Colonic mucosa (tissue), 4 donors: ENCODE data around the gene HERC3. TPM values are rescaled to one million over a fixed set of nuclear protein-coding genes. Genes with fewer than 3 reads are reported as not detected.

Source experiments
- DNase-seq: peaks from one replicate; pipeline ENCODE4 v3.0.0-alpha.2; 2020
- H3K27ac ChIP-seq: fragments of 200-600 bp; one replicate; pipeline ENCODE4 v1.8.0; 2021
- H3K27me3 ChIP-seq: fragments of 200-600 bp; one replicate; pipeline ENCODE4 v1.8.0; 2021
- H3K36me3 ChIP-seq: fragments of 200-600 bp; one replicate; pipeline ENCODE4 v1.8.0; 2021
- H3K4me1 ChIP-seq: fragments of 200-600 bp; one replicate; pipeline ENCODE4 v1.8.0; 2021; ENCODE audit warnings: mild to moderate bottlenecking
- H3K4me3 ChIP-seq: fragments of 200-600 bp; one replicate; pipeline ENCODE4 v1.8.0; 2021
- H3K9ac ChIP-seq, 2 donors: one replicate each; pipeline ENCODE4 v1.7.0; 2013; ENCODE audit warnings: control low read depth in 2 of 2, low read depth in 2 of 2, low read length in 2 of 2
- H3K9me3 ChIP-seq: fragments of 200-600 bp; one replicate; pipeline ENCODE4 v1.8.0; 2021
- CTCF ChIP-seq: fragments of 200-600 bp; IDR thresholded peaks from one replicate; pipeline ENCODE4 v1.8.0; 2022; ENCODE audit warnings: antibody characterized with exemption, mild to moderate bottlenecking
- intact Hi-C: fragments of 100-400 bp; cut with DNase I; formaldehyde crosslinking; loops from one replicate; pipeline ENCODE4 v1.14.1; 2022
- total RNA-seq, 2 donors: library from RNA; stranded (reverse); fragmentation: NEBNext Ultra II Directional in 1 of 2; extraction: Animal tissue kit (Norgen Biotek cat#: 25700) in 1 of 2; gene quantifications; one replicate each; pipeline ENCODE4 v1.2.1, GENCODE V29; 2021
- donor health status: healthy.
- donor health status: DM: no; HTN: no; CAD: no.
- donor health status: DM: no; HTN: no; CAD: no.

The HERC3 gene
- total RNA-seq, 2 donors from 2014 or later: 23.0 to 51.4 TPM

- no peaks in the 10 kb centered on the region for H3K9me3 ChIP-seq
- no peak overlapping the region for H3K4me3 ChIP-seq
- H3K4me1 ChIP-seq: no peaks in the 10 kb centered on the region
- H3K27me3 ChIP-seq: no peaks in the 10 kb centered on the region
- no peak overlapping the region for H3K27ac ChIP-seq
- intact Hi-C loops: no loop called here
- no peak for DNase-seq
- H3K36me3 ChIP-seq: no peaks in the 10 kb centered on the region
- no peak for TF ChIP-seq CTCF
- no peak overlapping the region for H3K9ac ChIP-seq
Observed at GRCh38 chr4:88585917-88586316, 6.4 kb upstream of the HERC3 start.

GRCh38 chr4:88587306-88587705 lies 5.0 kb upstream of the HERC3 start:
- H3K4me1 ChIP-seq: peaks cover 5% of the 10 kb centered on the region
- no peaks in the 10 kb centered on the region for H3K9me3 ChIP-seq
- intact Hi-C loops: no loop called here
- TF ChIP-seq CTCF: no peak
- H3K4me3 ChIP-seq: no peak overlapping the region
- no peaks in the 10 kb centered on the region for H3K36me3 ChIP-seq
- H3K27ac ChIP-seq: no peak overlapping the region
- no peak overlapping the region for H3K9ac ChIP-seq
- no peaks in the 10 kb centered on the region for H3K27me3 ChIP-seq
- DNase-seq: no peak

GRCh38 chr4:88592600-88593448 lies 544 bp downstream of the HERC3 start:
- Histone ChIP-seq H3K9me3 (no peaks in the 10 kb centered on the region), H3K9ac (peak overlapping the region; percentile 80 to 86), H3K27me3 (no peaks in the 10 kb centered on the region), H3K4me1 (peaks cover 8% of the 10 kb centered on the region), H3K27ac (peak overlapping the region; percentile 96), H3K36me3 (no peaks in the 10 kb centered on the region), H3K4me3 (peak overlapping the region; percentile 92)
- TF ChIP-seq CTCF: no peak
- peak; percentile 89 for DNase-seq
- intact Hi-C loops: loop anchor here (2.0 kb wide), 1 partner anchor 62 kb away; no protein-coding TSS in a partner anchor

- Histone ChIP-seq H3K36me3 (no peaks in the 10 kb centered on the region), H3K4me1 (peaks cover 4% of the 10 kb centered on the region)
- no peak for TF ChIP-seq CTCF
Observed at GRCh38 chr4:88597970-88598660, 5.8 kb downstream of the HERC3 start.

GRCh38 chr4:88599298-88599697 lies 7.0 kb downstream of the HERC3 start:
- no peak for TF ChIP-seq CTCF
- no peak overlapping the region for H3K27ac ChIP-seq
- no peaks in the 10 kb centered on the region for H3K4me1 ChIP-seq
- no peak overlapping the region for H3K9ac ChIP-seq
- no peak overlapping the region for H3K4me3 ChIP-seq
- intact Hi-C loops: no loop called here
- H3K36me3 ChIP-seq: no peaks in the 10 kb centered on the region
- no peaks in the 10 kb centered on the region for H3K9me3 ChIP-seq
- no peak for DNase-seq
- no peaks in the 10 kb centered on the region for H3K27me3 ChIP-seq

More at GRCh38 chr4:88597970-88598660, 5.8 kb downstream of the HERC3 start:
- Histone ChIP-seq H3K9ac (no peak overlapping the region), H3K27ac (no peak overlapping the region), H3K9me3 (no peaks in the 10 kb centered on the region), H3K27me3 (no peaks in the 10 kb centered on the region), H3K4me3 (no peak overlapping the region)
- no peak for DNase-seq
- intact Hi-C loops: no loop called here
